NB4 (cell line): ENCODE measurements around the gene THRAP3.

ENCODE experiments used
- DNase-seq: peaks from one replicate; pipeline ENCODE4 v3.0.0; 2010; ENCODE audit warnings: low read depth
- H3K4me3 ChIP-seq: one replicate; pipeline ENCODE4 v1.5.1; 2011; ENCODE audit warnings: mild to moderate bottlenecking, low read depth, low read length, moderate library complexity
- CTCF ChIP-seq: IDR thresholded peaks from one replicate; pipeline ENCODE4 v1.5.1; 2012; ENCODE audit warnings: low read depth, low read length
- MAX ChIP-seq: IDR thresholded peaks from 2 replicates; pipeline ENCODE4 v1.6.1; 2011; ENCODE audit warnings: low read depth, low read length
- MYC ChIP-seq: IDR thresholded peaks from 2 replicates; pipeline ENCODE4 v1.6.1; 2011; ENCODE audit warnings: low read depth, low read length
- POLR2A ChIP-seq: IDR thresholded peaks from 2 replicates; pipeline ENCODE4 v1.6.1; 2011; ENCODE audit warnings: mild to moderate bottlenecking; ENCODE audit not compliant: insufficient read length; ENCODE audit errors: extremely low read depth

THRAP3 gene

GRCh38 chr1:36304970-36305914 is 81.0 kb downstream of the THRAP3 start:
- no peak for DNase-seq

GRCh38 chr1:36305915-36306209 is 81.6 kb downstream of the THRAP3 start:
- TF ChIP-seq CTCF = no peak
- no peak for TF ChIP-seq MYC
- no peak for TF ChIP-seq POLR2A
- TF ChIP-seq MAX = no peak
- DNase-seq = no peak
- no peak overlapping the region for H3K4me3 ChIP-seq

More at GRCh38 chr1:36304970-36305914, 81.0 kb downstream of the THRAP3 start:
- no peak for TF ChIP-seq POLR2A
- H3K4me3 ChIP-seq = no peak overlapping the region

GRCh38 chr1:36306210-36306901 is 82.1 kb downstream of the THRAP3 start, which contains the start of gene SH3D21:
TSS of gene SH3D21 (plus strand) at chr1:36306368. CDS start at chr1:36306421, 53 bp downstream.
- peak; percentile 47 for DNase-seq
- H3K4me3 ChIP-seq = no peak within 1 kb of the TSS
- no peak for TF ChIP-seq POLR2A

- no peak overlapping the region for H3K4me3 ChIP-seq
- TF ChIP-seq MAX (no peak), CTCF (no peak)
Observed at GRCh38 chr1:36306902-36307456, 82.7 kb downstream of the THRAP3 start.

GRCh38 chr1:36307601-36308330 is 83.5 kb downstream of the THRAP3 start:
- TF ChIP-seq MYC (no peak), POLR2A (no peak), CTCF (no peak), MAX (no peak)
- H3K4me3 ChIP-seq = no peak overlapping the region
- no peak for DNase-seq

More at GRCh38 chr1:36306902-36307456, 82.7 kb downstream of the THRAP3 start:
- DNase-seq = peak; percentile 83

- TF ChIP-seq MAX = no peak
- no peak overlapping the region for H3K4me3 ChIP-seq
- DNase-seq = no peak
Observed at GRCh38 chr1:36309397-36309796, 85.2 kb downstream of the THRAP3 start.

- no peak for TF ChIP-seq CTCF
- TF ChIP-seq MYC = no peak
- TF ChIP-seq MAX = no peak
- TF ChIP-seq POLR2A = no peak
- no peak overlapping the region for H3K4me3 ChIP-seq
- peak; percentile 41 for DNase-seq
Observed at GRCh38 chr1:36320291-36320761, 96.1 kb downstream of the THRAP3 start.
